GM18520 (cell line): ENCODE data around the gene ADRA2A.

Experiments
- ATAC-seq: cut with Tn5 transposase; IDR thresholded peaks from one replicate; pipeline ENCODE4 v1.9.1; 2021; ENCODE audit not compliant: unreplicated experiment

ADRA2A gene

GRCh38 chr10:111130471-111130870, 53.6 kb downstream of the ADRA2A start:
- no peak for ATAC-seq
